ENCODE measurements around the gene EXOC4. TPM values are rescaled to one million over a fixed set of nuclear protein-coding genes. Genes with fewer than 3 reads are reported as not detected.

EXOC4 gene
- total RNA-seq, 1 experiment from 2014 or later = 71.0 TPM

GRCh38 chr7:133504825-133505224 is 251.9 kb downstream of the EXOC4 start:
- in situ Hi-C loops (cut with HindIII; ENCODE audit: low pct_unique_long_range_greater_than_20kb, low sequenced_read_pairs) = no loop called here
- ChIA-PET POLR2A (no interaction called here), CTCF (no interaction called here)
- DNase-seq (ENCODE audit: low read depth, low spot score) = no peak
- Histone ChIP-seq H3K4me1 (ENCODE audit: control insufficient read depth, insufficient read depth, low read length) (no peaks in the 10 kb centered on the region), H3K4me3 (ENCODE audit: low read depth in 2 of 2, low read length in 2 of 2) (no peak overlapping the region), H3K9me3 (ENCODE audit: control insufficient read depth, insufficient read depth, low read depth, low read length) (no peaks in the 10 kb centered on the region), H3K36me3 (ENCODE audit: control insufficient read depth, insufficient read depth, low read length) (no peaks in the 10 kb centered on the region), H3K27me3 (ENCODE audit: control insufficient read depth, insufficient read depth, low read length) (no peaks in the 10 kb centered on the region), H3K27ac (ENCODE audit: low read length) (no peak overlapping the region)
- ATAC-seq = no peak
- BruUV-seq (replicated peaks) = no TSS peak
- intact Hi-C loops (cut with micrococcal nuclease; ENCODE audit: unreplicated experiment) = no loop called here
- TF ChIP-seq REST (IDR thresholded peaks at IDR 0.05; ENCODE audit: insufficient read depth in 1 of 2, low read depth in 2 of 2, low read length in 1 of 2) = no peak
- no peak for TF ChIP-seq SIN3A (IDR thresholded peaks at IDR 0.05; ENCODE audit: borderline replicate concordance, insufficient read depth, low read depth, low read length)
- TF ChIP-seq POLR2AphosphoS5 (IDR thresholded peaks at IDR 0.05; ENCODE audit: low read depth, low read length) = no peak
- no peak for TF ChIP-seq CTCF (IDR thresholded peaks at IDR 0.05)
- no peak for TF ChIP-seq TCF7L2 (IDR thresholded peaks at IDR 0.05; ENCODE audit: low read depth, low read length)

- CTCF ChIA-PET = no interaction called here
- intact Hi-C loops (cut with micrococcal nuclease; ENCODE audit: unreplicated experiment) = no loop called here
Measured at GRCh38 chr7:133509822-133510221, 256.9 kb downstream of the EXOC4 start.

More at GRCh38 chr7:133509822-133510221, 256.9 kb downstream of the EXOC4 start:
- H3K4me1 ChIP-seq (ENCODE audit: control insufficient read depth, insufficient read depth, low read length) = no peaks in the 10 kb centered on the region
- TF ChIP-seq REST (IDR thresholded peaks at IDR 0.05; ENCODE audit: insufficient read depth in 1 of 2, low read depth in 2 of 2, low read length in 1 of 2) (no peak), POLR2AphosphoS5 (IDR thresholded peaks at IDR 0.05; ENCODE audit: low read depth, low read length) (no peak), SIN3A (IDR thresholded peaks at IDR 0.05; ENCODE audit: borderline replicate concordance, insufficient read depth, low read depth, low read length) (no peak), CTCF (IDR thresholded peaks at IDR 0.05) (no peak), TCF7L2 (IDR thresholded peaks at IDR 0.05; ENCODE audit: low read depth, low read length) (no peak)
- in situ Hi-C loops (cut with HindIII; ENCODE audit: low pct_unique_long_range_greater_than_20kb, low sequenced_read_pairs) = no loop called here
- no peaks in the 10 kb centered on the region for H3K9me3 ChIP-seq (ENCODE audit: control insufficient read depth, insufficient read depth, low read depth, low read length)
- H3K27me3 ChIP-seq (ENCODE audit: control insufficient read depth, insufficient read depth, low read length) = no peaks in the 10 kb centered on the region
- no TSS peak for BruUV-seq (replicated peaks)
- H3K36me3 ChIP-seq (ENCODE audit: control insufficient read depth, insufficient read depth, low read length) = no peaks in the 10 kb centered on the region
- H3K4me3 ChIP-seq (ENCODE audit: low read depth in 2 of 2, low read length in 2 of 2) = no peak overlapping the region
- no peak for DNase-seq (ENCODE audit: low read depth, low spot score)
- H3K27ac ChIP-seq (ENCODE audit: low read length) = no peak overlapping the region
- ATAC-seq = no peak
- POLR2A ChIA-PET = no interaction called here

Data from Panc1 (cell line).